Motor neuron (in vitro differentiated cells): ENCODE results near the gene PAGR1. TPM values are rescaled to one million over a fixed set of nuclear protein-coding genes. Genes with fewer than 3 reads are reported as not detected.
A peak's percentile ranks its signal among the peaks of the same experiment; 100 is the strongest.

Source experiments
- ATAC-seq, 8 experiments: fragments of 200-7000 bp; cut with Tn5 transposase; replicated peaks in 6 of 8; 2 replicates each; pipeline ENCODE4 v1.8.0; 2021; ENCODE audit warnings: mild to moderate bottlenecking in 8 of 8, moderate library complexity in 8 of 8
- H3K27ac ChIP-seq, 2 donors: fragments of 250-450 bp; sonication (Bioruptor Pico); 2 replicates each; pipeline ENCODE4 v1.9.0; 2021; ENCODE audit warnings: antibody characterized with exemption in 2 of 2, mild to moderate bottlenecking in 2 of 2, moderate library complexity in 1 of 2
- H3K4me1 ChIP-seq, 2 donors: fragments of 250-450 bp; sonication (Bioruptor Pico); replicated peaks in 1 of 2; 2 replicates each; pipeline ENCODE4 v1.6.1; 2021; ENCODE audit warnings: antibody characterized with exemption in 2 of 2, mild to moderate bottlenecking in 2 of 2, moderate library complexity in 1 of 2
- H3K4me3 ChIP-seq, 5 donors: fragments of 250-450 bp; sonication (Bioruptor Pico); 2 replicates each; pipeline ENCODE4 v1.9.0; 2021; ENCODE audit warnings: antibody characterized with exemption in 5 of 5, mild to moderate bottlenecking in 5 of 5, moderate library complexity in 4 of 5
- WGBS, 10 experiments: fragments of 450-650 bp; shearing (Covaris generic); methylation state at CpG; one replicate each; pipeline ENCODE4 v1.0.0; 2022; 5-methylcytosine and 5-hydroxymethylcytosine counted together
- in situ Hi-C, 9 experiments: fragments of 400-800 bp; cut with MboI; loops; one replicate each; pipeline ENCODE4 v1.15.0; 2021; ENCODE audit warnings: low sequenced_read_pairs in 9 of 9, low pct_unique_long_range_greater_than_20kb in 2 of 9; ENCODE audit not compliant: unreplicated experiment in 9 of 9
- total RNA-seq, 8 experiments: library from RNA; unstranded; fragments of 300-600 nt; gene quantifications; 2 replicates each; pipeline versions ENCODE4 v1.2.3 to v1.2.4, GENCODE V29; 2022

Gene PAGR1
- total RNA-seq, 8 experiments from 2014 or later, result 13.7 to 53.0 (median 28.2) TPM

GRCh38 chr16:29811170-29811895 lies 4.6 kb upstream of the PAGR1 start:
- peaks cover 34 to 46% of the 10 kb centered on the region in 2 donors for H3K4me1 ChIP-seq

GRCh38 chr16:29811896-29812665 lies 3.9 kb upstream of the PAGR1 start, which contains the start of gene PRRT2:
PRRT2 (plus strand) TSS chr16:29812193; CDS start chr16:29813055, 862 bp downstream.
- in situ Hi-C loops, result loop anchor here in 4 of 9 experiments (25.0 kb wide), 2 partner anchors 100 to 200 kb away; partner anchors contain the start of genes C16orf92 (in 3 of the 4), DOC2A (in 3 of the 4) and ASPHD1 (in 1 of the 4)
- WGBS, 10 experiments, result 1 to 20% (median 3%) methylated on average over 1 to 20 of the region's 69 CpGs; no CpG with 5 or more reads in 7 of the 10 experiments
- peak in 7 of 8 experiments; percentile 0 to 35 (median 25) for ATAC-seq
- Histone ChIP-seq H3K27ac (peak within 1 kb of the TSS; percentile 96 to 97), H3K4me3 (peak within 1 kb of the TSS; percentile 49 to 86 (median 72)), H3K4me1 (peaks cover 34 to 47% of the 10 kb centered on the region in 2 donors)

More at GRCh38 chr16:29811170-29811895, 4.6 kb upstream of the PAGR1 start:
- in situ Hi-C loops, result loop anchor here in 4 of 9 experiments (25.0 kb wide), 2 partner anchors 101 to 201 kb away; partner anchors contain the start of genes C16orf92 (in 3 of the 4), DOC2A (in 3 of the 4) and ASPHD1 (in 1 of the 4)
- WGBS, 10 experiments, result 0% methylated on average over 1 to 12 of the region's 31 CpGs; no CpG with 5 or more reads in 3 of the 10 experiments
- Histone ChIP-seq H3K4me3 (peak overlapping the region; percentile 49 to 86 (median 72)), H3K27ac (peak overlapping the region; percentile 87 to 97)
- peak; percentile 40 to 62 (median 56) for ATAC-seq

GRCh38 chr16:29812754-29813643 lies 3.0 kb upstream of the PAGR1 start:
- no peak for ATAC-seq
- Histone ChIP-seq H3K4me1 (peaks cover 40 to 53% of the 10 kb centered on the region in 2 donors), H3K27ac (peak overlapping the region; percentile 96 to 97)

DNA sequence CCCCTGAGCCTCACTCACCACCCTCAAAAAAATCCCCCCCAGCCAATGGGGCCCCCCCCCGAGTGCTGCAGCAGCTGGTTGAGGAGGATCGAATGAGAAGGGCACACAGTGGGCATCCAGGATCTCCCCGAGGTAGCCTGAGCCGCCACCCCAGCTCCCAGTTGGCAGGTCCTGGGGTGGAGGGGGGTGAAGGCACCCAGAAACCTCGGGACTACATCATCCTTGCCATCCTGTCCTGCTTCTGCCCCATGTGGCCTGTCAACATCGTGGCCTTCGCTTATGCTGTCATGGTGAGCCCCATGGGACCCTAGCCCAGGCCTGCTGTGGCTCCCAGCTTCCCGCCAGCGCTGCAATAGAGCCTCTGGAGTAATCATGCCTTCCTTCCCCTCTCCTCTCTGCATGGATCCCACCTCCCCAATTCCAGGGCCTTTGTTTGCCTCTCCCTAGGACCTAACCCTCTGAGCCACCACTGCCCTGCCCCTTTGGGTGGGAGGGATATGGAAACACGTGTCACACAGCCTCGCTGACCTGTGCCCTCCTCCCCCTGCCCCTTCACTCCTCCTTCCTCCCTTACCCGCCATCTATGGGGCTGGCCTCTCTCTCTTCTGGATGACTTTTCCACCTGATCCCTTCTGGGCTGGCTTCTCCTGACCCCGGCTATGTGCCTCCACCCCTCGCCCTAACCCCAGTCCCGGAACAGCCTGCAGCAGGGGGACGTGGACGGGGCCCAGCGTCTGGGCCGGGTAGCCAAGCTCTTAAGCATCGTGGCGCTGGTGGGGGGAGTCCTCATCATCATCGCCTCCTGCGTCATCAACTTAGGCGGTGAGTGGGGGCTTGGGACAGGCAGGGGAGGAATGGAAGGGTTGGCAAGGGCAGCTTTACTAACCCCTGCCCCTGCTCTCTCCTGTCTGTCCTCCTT lies 2.0 kb upstream of the PAGR1 start:
- Histone ChIP-seq H3K4me1 (peaks cover 33 to 44% of the 10 kb centered on the region in 2 donors), H3K4me3 (peak overlapping the region; percentile 49 to 86 (median 72)), H3K27ac (peak overlapping the region; percentile 96 to 97)
- no peak for ATAC-seq
- in situ Hi-C loops, result loop anchor here in 4 of 9 experiments (25.0 kb wide), 2 partner anchors 98 to 198 kb away; partner anchors contain the start of genes C16orf92 (in 3 of the 4), DOC2A (in 3 of the 4) and ASPHD1 (in 1 of the 4)
- 17 to 20% methylated on average over 1 to 6 of the region's 24 CpGs; no CpG with 5 or more reads in 8 of the 10 experiments for WGBS, 10 experiments

More at GRCh38 chr16:29812754-29813643, 3.0 kb upstream of the PAGR1 start:
- 0 to 80% (median 20%) methylated on average over 1 to 2 of the region's 9 CpGs; no CpG with 5 or more reads in 5 of the 10 experiments for WGBS, 10 experiments
- H3K4me3 ChIP-seq, result peak overlapping the region; percentile 49 to 86 (median 72)
- in situ Hi-C loops, result loop anchor here in 4 of 9 experiments (25.0 kb wide), 2 partner anchors 99 to 199 kb away; partner anchors contain the start of genes C16orf92 (in 3 of the 4), DOC2A (in 3 of the 4) and ASPHD1 (in 1 of the 4)

DNA sequence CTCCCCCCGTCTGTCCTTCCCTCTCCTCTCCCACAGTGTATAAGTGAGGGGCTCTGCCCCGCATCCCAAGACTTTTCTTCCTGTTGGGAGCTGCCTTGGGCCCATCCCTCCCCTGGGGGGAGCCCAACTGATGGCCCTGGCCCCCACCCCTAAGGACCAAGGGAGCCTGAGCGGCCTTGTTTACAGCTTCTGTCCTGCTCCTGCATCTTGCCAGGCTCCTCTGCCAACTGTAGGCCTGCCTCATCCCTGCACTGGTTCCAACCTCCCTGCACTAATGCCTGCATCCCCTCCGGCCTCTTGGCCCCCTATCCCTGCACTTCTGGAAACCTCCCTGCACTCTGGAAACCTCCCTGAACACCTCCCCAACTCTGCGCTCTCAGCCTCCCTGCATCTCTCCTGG lies 1.4 kb upstream of the PAGR1 start:
- H3K4me1 ChIP-seq, result peaks cover 26 to 38% of the 10 kb centered on the region in 2 donors
- no peak for ATAC-seq
- H3K27ac ChIP-seq, result peak overlapping the region; percentile 96 to 97
- H3K4me3 ChIP-seq, result peak overlapping the region; percentile 49 to 86 (median 72)
- WGBS, 10 experiments, result 75 to 100% (median 100%) methylated on average over 1 of the region's 5 CpGs; no CpG with 5 or more reads in 7 of the 10 experiments
- in situ Hi-C loops, result loop anchor here in 4 of 9 experiments (25.0 kb wide), 2 partner anchors 98 to 198 kb away; partner anchors contain the start of genes C16orf92 (in 3 of the 4), DOC2A (in 3 of the 4) and ASPHD1 (in 1 of the 4)

GRCh38 chr16:29815032-29815721 lies 775 bp upstream of the PAGR1 start:
- 2 to 20% (median 4%) methylated on average over 1 to 23 of the region's 39 CpGs for WGBS, 10 experiments
- Histone ChIP-seq H3K4me3 (peak overlapping the region; percentile 49 to 86 (median 72)), H3K4me1 (peaks cover 20 to 37% of the 10 kb centered on the region in 2 donors), H3K27ac (peak overlapping the region; percentile 96 to 97)
- ATAC-seq, result no peak
- in situ Hi-C loops, result loop anchor here in 4 of 9 experiments (25.0 kb wide), 2 partner anchors 97 to 197 kb away; partner anchors contain the start of genes C16orf92 (in 3 of the 4), DOC2A (in 3 of the 4) and ASPHD1 (in 1 of the 4)

GRCh38 chr16:29816694-29817441 lies 916 bp downstream of the PAGR1 start:
- peaks cover 12 to 33% of the 10 kb centered on the region in 2 donors for H3K4me1 ChIP-seq
- H3K27ac ChIP-seq, result peak overlapping the region; percentile 96 to 97
- in situ Hi-C loops, result loop anchor here in 4 of 9 experiments (25.0 kb wide), 2 partner anchors 95 to 195 kb away; partner anchors contain the start of genes C16orf92 (in 3 of the 4), DOC2A (in 3 of the 4) and ASPHD1 (in 1 of the 4)

GRCh38 chr16:29818082-29818481 lies 2.1 kb downstream of the PAGR1 start:
- peaks cover 12 to 33% of the 10 kb centered on the region in 2 donors for H3K4me1 ChIP-seq
- no peak for ATAC-seq

More at GRCh38 chr16:29816694-29817441, 916 bp downstream of the PAGR1 start:
- WGBS, 10 experiments, result 0 to 16% (median 0%) methylated on average over 1 to 17 of the region's 37 CpGs; no CpG with 5 or more reads in 5 of the 10 experiments
- ATAC-seq, result peak; percentile 7 to 30 (median 10)
- peak overlapping the region; percentile 49 to 86 (median 72) for H3K4me3 ChIP-seq

DNA sequence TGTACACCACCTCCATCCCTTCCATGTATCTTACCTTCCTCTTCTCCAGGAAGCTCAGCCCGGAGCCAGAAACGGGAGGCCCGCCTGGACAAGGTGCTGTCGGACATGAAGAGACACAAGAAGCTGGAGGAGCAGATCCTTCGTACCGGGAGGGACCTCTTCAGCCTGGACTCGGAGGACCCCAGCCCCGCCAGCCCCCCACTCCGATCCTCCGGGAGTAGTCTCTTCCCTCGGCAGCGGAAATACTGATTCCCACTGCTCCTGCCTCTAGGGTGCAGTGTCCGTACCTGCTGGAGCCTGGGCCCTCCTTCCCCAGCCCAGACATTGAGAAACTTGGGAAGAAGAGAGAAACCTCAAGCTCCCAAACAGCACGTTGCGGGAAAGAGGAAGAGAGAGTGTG lies 3.6 kb downstream of the PAGR1 start:
- no peak overlapping the region for H3K27ac ChIP-seq
- no peak overlapping the region for H3K4me3 ChIP-seq
- WGBS, 10 experiments, result 71 to 90% (median 83%) methylated on average over 2 to 6 of the region's 15 CpGs; no CpG with 5 or more reads in 6 of the 10 experiments
- H3K4me1 ChIP-seq, result peaks cover 7 to 19% of the 10 kb centered on the region in 2 donors
- in situ Hi-C loops, result loop anchor here in 4 of 9 experiments (25.0 kb wide), 2 partner anchors 93 to 193 kb away; partner anchors contain the start of genes C16orf92 (in 3 of the 4), DOC2A (in 3 of the 4) and ASPHD1 (in 1 of the 4)
- ATAC-seq, result no peak

More at GRCh38 chr16:29818082-29818481, 2.1 kb downstream of the PAGR1 start:
- no peak overlapping the region for H3K27ac ChIP-seq
- 68 to 100% (median 95%) methylated on average over 1 to 4 of the region's 4 CpGs; no CpG with 5 or more reads in 1 of the 10 experiments for WGBS, 10 experiments
- in situ Hi-C loops, result loop anchor here in 4 of 9 experiments (25.0 kb wide), 2 partner anchors 94 to 194 kb away; partner anchors contain the start of genes C16orf92 (in 3 of the 4), DOC2A (in 3 of the 4) and ASPHD1 (in 1 of the 4)
- H3K4me3 ChIP-seq, result no peak overlapping the region
